Lower leg skin (tissue), 3 donors: ENCODE results near the gene ORC3.

Source experiments
- POLR2A ChIP-seq, 2 donors: fragments of 450-650 bp; IDR thresholded peaks; one replicate each; pipeline ENCODE4 v1.6.1; 2016 to 2017; ENCODE audit warnings: antibody characterized with exemption in 2 of 2, mild to moderate bottlenecking in 1 of 2, moderate library complexity in 1 of 2
- TF ChIP-seq, protein P1 (sequence below), 3 donors: fragments of 450-650 bp; IDR thresholded peaks; one replicate each; pipeline ENCODE4 v1.5.1; 2016; ENCODE audit warnings: antibody characterized with exemption in 3 of 3, mild to moderate bottlenecking in 3 of 3, moderate library complexity in 2 of 3

DNA sequence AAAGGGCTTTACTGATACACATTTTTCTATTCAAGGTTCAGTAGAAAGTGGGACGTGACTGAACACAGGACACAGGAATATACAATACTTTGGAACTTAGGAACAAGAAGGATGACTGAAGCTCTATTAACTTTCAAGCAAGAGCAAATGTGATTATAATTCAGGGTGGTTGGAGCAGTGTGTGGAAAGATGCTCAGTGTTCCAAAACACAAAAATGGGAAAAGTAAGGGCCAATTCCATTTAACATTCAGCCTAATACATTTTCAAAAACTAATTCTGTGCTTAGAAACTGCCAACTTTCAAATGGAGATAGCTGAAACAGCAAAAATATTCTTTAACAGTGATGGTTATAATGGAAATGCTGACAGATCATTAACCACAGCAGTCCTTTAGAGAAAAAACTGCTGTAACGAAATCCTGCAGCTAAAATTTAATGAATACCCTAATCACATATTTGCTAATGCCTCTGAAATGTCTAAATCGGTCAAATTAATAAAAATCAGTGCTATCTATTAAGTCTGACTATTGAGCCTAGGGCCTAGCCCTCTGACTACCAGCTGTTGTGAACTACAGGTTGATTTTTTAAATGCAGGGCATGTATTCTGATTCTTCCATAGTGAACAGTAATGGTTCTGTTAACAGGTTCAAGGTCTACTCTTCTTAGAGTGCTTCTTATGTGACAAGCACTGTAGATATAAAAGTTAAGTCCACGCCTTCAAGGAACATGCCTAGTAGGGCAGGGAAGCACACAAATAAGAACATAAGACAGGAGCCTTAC, 46.0 kb upstream of the ORC3 start:
- TF ChIP-seq, protein P1, sequence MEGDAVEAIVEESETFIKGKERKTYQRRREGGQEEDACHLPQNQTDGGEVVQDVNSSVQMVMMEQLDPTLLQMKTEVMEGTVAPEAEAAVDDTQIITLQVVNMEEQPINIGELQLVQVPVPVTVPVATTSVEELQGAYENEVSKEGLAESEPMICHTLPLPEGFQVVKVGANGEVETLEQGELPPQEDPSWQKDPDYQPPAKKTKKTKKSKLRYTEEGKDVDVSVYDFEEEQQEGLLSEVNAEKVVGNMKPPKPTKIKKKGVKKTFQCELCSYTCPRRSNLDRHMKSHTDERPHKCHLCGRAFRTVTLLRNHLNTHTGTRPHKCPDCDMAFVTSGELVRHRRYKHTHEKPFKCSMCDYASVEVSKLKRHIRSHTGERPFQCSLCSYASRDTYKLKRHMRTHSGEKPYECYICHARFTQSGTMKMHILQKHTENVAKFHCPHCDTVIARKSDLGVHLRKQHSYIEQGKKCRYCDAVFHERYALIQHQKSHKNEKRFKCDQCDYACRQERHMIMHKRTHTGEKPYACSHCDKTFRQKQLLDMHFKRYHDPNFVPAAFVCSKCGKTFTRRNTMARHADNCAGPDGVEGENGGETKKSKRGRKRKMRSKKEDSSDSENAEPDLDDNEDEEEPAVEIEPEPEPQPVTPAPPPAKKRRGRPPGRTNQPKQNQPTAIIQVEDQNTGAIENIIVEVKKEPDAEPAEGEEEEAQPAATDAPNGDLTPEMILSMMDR (IDR thresholded peaks at IDR 0.05) = no peak
- no peak for TF ChIP-seq POLR2A (IDR thresholded peaks at IDR 0.05)
